HEK293 (cell line): ENCODE results near the gene OR6V1.

Experiments
- CTCF ChIA-PET: fragments of 350-600 bp; formaldehyde crosslinking; extraction: SDS; loops from one replicate; lab custom pipeline; 2021; ENCODE audit warnings: antibody characterized with exemption; lab: Yijun Ruan, JAX
- POLR2A ChIA-PET: fragments of 300-600 bp; formaldehyde crosslinking; extraction: SDS; loops from one replicate; lab custom pipeline; 2020; ENCODE audit warnings: antibody characterized with exemption, inconsistent platforms; lab: Yijun Ruan, JAX
- H3K27ac ChIP-seq: fragments of 200-500 bp; sonication (Bioruptor generic); 2 replicates; pipeline ENCODE4 v1.5.1; 2014; ENCODE audit warnings: low read depth, low read length, control low read depth, inconsistent platforms; ENCODE audit errors: extremely low read depth
- H3K36me3 ChIP-seq, 2 experiments: fragments of 200-500 bp in 1 of 2; sonication (Bioruptor generic) in 1 of 2; 1 replicate in 1 of 2; 2 replicates in 1 of 2; pipeline ENCODE4 v1.5.1; 2014 to 2017; ENCODE audit warnings: inconsistent platforms in 2 of 2, low read length in 2 of 2; ENCODE audit not compliant: control insufficient read depth in 2 of 2, insufficient read depth in 1 of 2
- H3K4me1 ChIP-seq: fragments of 200-500 bp; sonication (Bioruptor generic); 2 replicates; pipeline ENCODE4 v1.5.1; 2014; ENCODE audit warnings: mild to moderate bottlenecking, low read length, inconsistent platforms; ENCODE audit not compliant: control insufficient read depth, insufficient read depth
- H3K4me3 ChIP-seq: 2 replicates; pipeline ENCODE4 v1.5.1; 2011; ENCODE audit warnings: low read depth, mild to moderate bottlenecking, control low read depth, low read length, moderate library complexity
- H3K9me3 ChIP-seq: fragments of 200-500 bp; sonication (Bioruptor generic); 2 replicates; pipeline ENCODE4 v1.5.1; 2014; ENCODE audit warnings: low read depth, low read length, inconsistent platforms; ENCODE audit not compliant: control insufficient read depth, insufficient read depth
- BCL11B ChIP-seq: fragments of 450-650 bp; formaldehyde crosslinking; IDR thresholded peaks from 2 replicates; pipeline ENCODE4 v1.5.1; 2016; ENCODE audit warnings: low read depth, missing biosample characterization, missing genetic modification characterization
- HOXD13 ChIP-seq: sonication (generic); formaldehyde crosslinking; IDR thresholded peaks from 2 replicates; pipeline ENCODE4 v1.8.0; 2022; ENCODE audit warnings: missing genetic modification reagents, borderline replicate concordance
- RBAK ChIP-seq: fragments of 450-650 bp; formaldehyde crosslinking; IDR thresholded peaks from 2 replicates; pipeline ENCODE4 v1.5.1; 2016; ENCODE audit warnings: missing biosample characterization, missing genetic modification characterization
- SETDB1 ChIP-seq: IDR thresholded peaks from one replicate; pipeline ENCODE4 v1.6.1; 2017; ENCODE audit warnings: mild to moderate bottlenecking, low read length, moderate library complexity, mixed read lengths; ENCODE audit not compliant: insufficient read length
- ZBTB1 ChIP-seq: fragments of 450-650 bp; formaldehyde crosslinking; IDR thresholded peaks from 2 replicates; pipeline ENCODE4 v1.5.1; 2016; ENCODE audit warnings: missing biosample characterization, missing genetic modification characterization
- ZBTB48 ChIP-seq: fragments of 450-650 bp; formaldehyde crosslinking; IDR thresholded peaks from 2 replicates; pipeline ENCODE4 v1.5.1; 2016; ENCODE audit warnings: missing biosample characterization, missing genetic modification characterization
- ZNF114 ChIP-seq: fragments of 450-650 bp; formaldehyde crosslinking; IDR thresholded peaks from 2 replicates; pipeline ENCODE4 v1.5.0; 2017; ENCODE audit warnings: missing biosample characterization, missing genetic modification characterization
- ZNF175 ChIP-seq: fragments of 450-650 bp; formaldehyde crosslinking; IDR thresholded peaks from 2 replicates; pipeline ENCODE4 v1.5.1; 2016; ENCODE audit warnings: missing biosample characterization, missing genetic modification characterization
- ZNF214 ChIP-seq: fragments of 450-650 bp; formaldehyde crosslinking; IDR thresholded peaks from 2 replicates; pipeline ENCODE4 v1.5.1; 2017; ENCODE audit warnings: missing biosample characterization, mild to moderate bottlenecking, missing genetic modification characterization, borderline replicate concordance
- ZNF354C ChIP-seq: fragments of 450-650 bp; formaldehyde crosslinking; IDR thresholded peaks from 2 replicates; pipeline ENCODE4 v1.5.1; 2016; ENCODE audit warnings: missing biosample characterization, missing genetic modification characterization, low read depth, borderline replicate concordance
- ZNF423 ChIP-seq: fragments of 450-650 bp; formaldehyde crosslinking; IDR thresholded peaks from 2 replicates; pipeline ENCODE4 v1.5.1; 2016; ENCODE audit warnings: missing biosample characterization, missing genetic modification characterization
- ZNF521 ChIP-seq: fragments of 450-650 bp; formaldehyde crosslinking; IDR thresholded peaks from 2 replicates; pipeline ENCODE4 v1.5.1; 2017; ENCODE audit warnings: missing biosample characterization, mild to moderate bottlenecking, missing genetic modification characterization
- ZNF585B ChIP-seq: fragments of 450-650 bp; formaldehyde crosslinking; IDR thresholded peaks from 2 replicates; pipeline ENCODE4 v1.5.1; 2016; ENCODE audit warnings: missing biosample characterization, missing genetic modification characterization
- ZNF645 ChIP-seq: fragments of 450-650 bp; formaldehyde crosslinking; IDR thresholded peaks from 2 replicates; pipeline ENCODE4; 2016; ENCODE audit warnings: missing biosample characterization, missing genetic modification characterization
- ZNF768 ChIP-seq: fragments of 450-650 bp; formaldehyde crosslinking; IDR thresholded peaks from 2 replicates; pipeline ENCODE4 v1.5.1; 2018; ENCODE audit warnings: missing biosample characterization, mild to moderate bottlenecking, missing genetic modification characterization
- ZNF792 ChIP-seq: fragments of 450-650 bp; formaldehyde crosslinking; IDR thresholded peaks from 2 replicates; pipeline ENCODE4 v1.5.1; 2016; ENCODE audit warnings: missing biosample characterization, missing genetic modification characterization
- ZXDB ChIP-seq: fragments of 450-650 bp; formaldehyde crosslinking; IDR thresholded peaks from 2 replicates; pipeline ENCODE4 v1.5.1; 2016; ENCODE audit warnings: missing biosample characterization, missing genetic modification characterization
- TF ChIP-seq, protein P1 (sequence below): fragments of 450-650 bp; formaldehyde crosslinking; conservative IDR thresholded peaks from 2 replicates; pipeline ENCODE4 v1.5.1; 2016; ENCODE audit warnings: low read depth, missing biosample characterization, missing genetic modification characterization
- TF ChIP-seq, protein P2 (sequence below): fragments of 450-650 bp; formaldehyde crosslinking; IDR thresholded peaks from 2 replicates; pipeline ENCODE4 v1.5.1; 2016; ENCODE audit warnings: missing biosample characterization, missing genetic modification characterization

Gene OR6V1

GRCh38 chr7:143027683-143028082 is 24.5 kb upstream of the OR6V1 start (continued):
- TF ChIP-seq, protein P1, sequence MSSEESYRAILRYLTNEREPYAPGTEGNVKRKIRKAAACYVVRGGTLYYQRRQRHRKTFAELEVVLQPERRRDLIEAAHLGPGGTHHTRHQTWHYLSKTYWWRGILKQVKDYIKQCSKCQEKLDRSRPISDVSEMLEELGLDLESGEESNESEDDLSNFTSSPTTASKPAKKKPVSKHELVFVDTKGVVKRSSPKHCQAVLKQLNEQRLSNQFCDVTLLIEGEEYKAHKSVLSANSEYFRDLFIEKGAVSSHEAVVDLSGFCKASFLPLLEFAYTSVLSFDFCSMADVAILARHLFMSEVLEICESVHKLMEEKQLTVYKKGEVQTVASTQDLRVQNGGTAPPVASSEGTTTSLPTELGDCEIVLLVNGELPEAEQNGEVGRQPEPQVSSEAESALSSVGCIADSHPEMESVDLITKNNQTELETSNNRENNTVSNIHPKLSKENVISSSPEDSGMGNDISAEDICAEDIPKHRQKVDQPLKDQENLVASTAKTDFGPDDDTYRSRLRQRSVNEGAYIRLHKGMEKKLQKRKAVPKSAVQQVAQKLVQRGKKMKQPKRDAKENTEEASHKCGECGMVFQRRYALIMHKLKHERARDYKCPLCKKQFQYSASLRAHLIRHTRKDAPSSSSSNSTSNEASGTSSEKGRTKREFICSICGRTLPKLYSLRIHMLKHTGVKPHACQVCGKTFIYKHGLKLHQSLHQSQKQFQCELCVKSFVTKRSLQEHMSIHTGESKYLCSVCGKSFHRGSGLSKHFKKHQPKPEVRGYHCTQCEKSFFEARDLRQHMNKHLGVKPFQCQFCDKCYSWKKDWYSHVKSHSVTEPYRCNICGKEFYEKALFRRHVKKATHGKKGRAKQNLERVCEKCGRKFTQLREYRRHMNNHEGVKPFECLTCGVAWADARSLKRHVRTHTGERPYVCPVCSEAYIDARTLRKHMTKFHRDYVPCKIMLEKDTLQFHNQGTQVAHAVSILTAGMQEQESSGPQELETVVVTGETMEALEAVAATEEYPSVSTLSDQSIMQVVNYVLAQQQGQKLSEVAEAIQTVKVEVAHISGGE, result no peak
- TF ChIP-seq, all 188 proteins: peak for 0

GRCh38 chr7:143038635-143039034 is 13.5 kb upstream of the OR6V1 start:
- no peak for TF ChIP-seq BCL11B (tag by site-specific recombination)
- no peak for TF ChIP-seq HOXD13 (CRISPR knock-in tag)
- TF ChIP-seq SETDB1, result no peak
- TF ChIP-seq, protein P2, sequence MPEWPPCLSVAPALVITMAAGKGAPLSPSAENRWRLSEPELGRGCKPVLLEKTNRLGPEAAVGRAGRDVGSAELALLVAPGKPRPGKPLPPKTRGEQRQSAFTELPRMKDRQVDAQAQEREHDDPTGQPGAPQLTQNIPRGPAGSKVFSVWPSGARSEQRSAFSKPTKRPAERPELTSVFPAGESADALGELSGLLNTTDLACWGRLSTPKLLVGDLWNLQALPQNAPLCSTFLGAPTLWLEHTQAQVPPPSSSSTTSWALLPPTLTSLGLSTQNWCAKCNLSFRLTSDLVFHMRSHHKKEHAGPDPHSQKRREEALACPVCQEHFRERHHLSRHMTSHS (tag by site-specific recombination), result no peak
- TF ChIP-seq ZNF585B (tag by site-specific recombination), result no peak
- TF ChIP-seq ZNF768 (tag by site-specific recombination), result no peak
- no peak for TF ChIP-seq ZXDB
- no peak for TF ChIP-seq ZBTB48 (tag by site-specific recombination)
- no peak for TF ChIP-seq RBAK
- no peak for TF ChIP-seq ZBTB1 (tag by site-specific recombination)
- Histone ChIP-seq H3K4me3 (no peak overlapping the region), H3K4me1 (no peaks in the 10 kb centered on the region), H3K27ac (no peak overlapping the region), H3K36me3 (no peaks in the 10 kb centered on the region), H3K9me3 (no peaks in the 10 kb centered on the region)
- ChIA-PET POLR2A (no interaction called here), CTCF (interaction anchor here (1.6 kb wide), 1 partner anchor 35 kb away, joined by 5 read pairs; no protein-coding TSS in a partner anchor)

DNA sequence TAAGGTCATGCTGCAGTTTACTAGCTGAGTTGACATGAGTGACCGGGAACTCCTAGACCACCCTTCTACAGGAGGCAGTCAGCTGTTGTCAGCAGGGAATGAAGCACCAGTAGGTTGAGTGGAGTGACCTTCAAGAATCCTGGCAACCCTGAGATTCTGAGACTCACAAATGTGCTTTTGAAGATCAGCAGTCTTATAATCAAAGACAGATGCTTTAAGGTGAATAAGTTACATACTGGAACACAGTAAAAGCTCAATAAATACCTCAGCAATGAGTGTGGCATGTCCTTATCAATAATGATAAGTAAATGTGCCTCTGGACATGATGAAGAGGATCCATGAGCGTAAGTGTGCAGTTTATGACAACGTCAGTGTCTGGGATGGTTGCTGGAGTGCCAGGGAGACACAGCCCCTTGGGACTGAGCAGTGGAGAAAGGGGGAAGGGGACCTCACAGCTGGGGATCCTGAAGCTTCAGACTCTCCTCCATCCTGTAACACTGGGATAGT is 11.9 kb upstream of the OR6V1 start:
- CTCF ChIA-PET, result interaction anchor here (0.6 kb wide), 1 partner anchor 32 kb away, joined by 3 read pairs; no protein-coding TSS in a partner anchor

DNA sequence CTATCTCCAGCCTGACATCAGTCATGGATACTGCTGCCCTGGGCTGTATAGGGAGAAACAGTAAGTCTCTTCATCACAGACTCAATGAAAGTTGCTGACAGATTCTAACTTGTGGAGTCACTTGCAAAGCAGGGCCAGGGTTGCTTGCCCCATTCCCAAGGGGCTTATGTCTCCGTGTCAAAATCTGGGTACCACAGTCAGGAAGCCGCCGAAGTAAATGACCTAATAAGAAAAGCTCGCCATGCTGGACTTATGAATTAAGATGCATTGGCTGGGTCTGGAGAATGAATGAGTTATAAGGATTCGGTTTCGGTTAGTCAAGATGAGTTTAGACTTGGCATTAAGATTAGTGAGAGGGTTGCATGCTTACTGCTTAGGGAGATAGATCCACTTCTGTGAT is 10.8 kb upstream of the OR6V1 start:
- no peaks in the 10 kb centered on the region for H3K4me1 ChIP-seq
- ChIA-PET CTCF (no interaction called here), POLR2A (no interaction called here)
- no peaks in the 10 kb centered on the region for H3K9me3 ChIP-seq
- TF ChIP-seq ZNF214 (tag by site-specific recombination) (no peak), ZNF114 (no peak), ZNF423 (tag by site-specific recombination) (no peak), ZNF175 (no peak), ZNF645 (tag by site-specific recombination) (no peak), ZNF792 (no peak)
- no peak overlapping the region for H3K27ac ChIP-seq
- H3K4me3 ChIP-seq, result no peak overlapping the region
- H3K36me3 ChIP-seq, result no peaks in the 10 kb centered on the region

More for the DNA sequence above, 11.9 kb upstream of the OR6V1 start:
- H3K4me3 ChIP-seq, result no peak overlapping the region
- H3K4me1 ChIP-seq, result no peaks in the 10 kb centered on the region
- POLR2A ChIA-PET, result no interaction called here
- no peaks in the 10 kb centered on the region for H3K9me3 ChIP-seq
- no peak overlapping the region for H3K27ac ChIP-seq
- TF ChIP-seq RBAK (no peak), ZNF521 (tag by site-specific recombination) (no peak), ZNF354C (tag by site-specific recombination) (no peak)
- no peaks in the 10 kb centered on the region for H3K36me3 ChIP-seq
